BLaER1 (cell line): ENCODE data around the gene RFTN2.
"Not testable (repeated sequence)": the region's sequence is repeated elsewhere in the genome, so short reads cannot be mapped to it uniquely, and the experiment has no call there.

Source experiments
- H3K27ac ChIP-seq: shearing (Covaris generic); formaldehyde crosslinking; 2 replicates; pipeline ENCODE4 v1.8.1; 2022
- H3K27me3 ChIP-seq: shearing (Covaris generic); formaldehyde crosslinking; 2 replicates; pipeline ENCODE4 v1.8.1; 2022
- H3K36me3 ChIP-seq: shearing (Covaris generic); formaldehyde crosslinking; 2 replicates; pipeline ENCODE4 v1.8.1; 2022
- H3K4me1 ChIP-seq: shearing (Covaris generic); formaldehyde crosslinking; 2 replicates; pipeline ENCODE4 v1.8.1; 2022
- H3K4me2 ChIP-seq: shearing (Covaris generic); formaldehyde crosslinking; 2 replicates; pipeline ENCODE4 v1.8.1; 2022
- H3K4me3 ChIP-seq: shearing (Covaris generic); formaldehyde crosslinking; 2 replicates; pipeline ENCODE4 v1.8.1; 2022
- H3K9ac ChIP-seq: shearing (Covaris generic); formaldehyde crosslinking; 2 replicates; pipeline ENCODE4 v1.8.1; 2022
- H3K9me3 ChIP-seq: shearing (Covaris generic); formaldehyde crosslinking; 2 replicates; pipeline ENCODE4 v1.8.1; 2022
- H4K20me1 ChIP-seq: shearing (Covaris generic); formaldehyde crosslinking; 2 replicates; pipeline ENCODE4 v1.8.1; 2022
- Cebpa-rat ChIP-seq: shearing (Covaris generic); IDR thresholded peaks from 2 replicates; pipeline ENCODE4 v1.8.1; 2022

Gene RFTN2

DNA sequence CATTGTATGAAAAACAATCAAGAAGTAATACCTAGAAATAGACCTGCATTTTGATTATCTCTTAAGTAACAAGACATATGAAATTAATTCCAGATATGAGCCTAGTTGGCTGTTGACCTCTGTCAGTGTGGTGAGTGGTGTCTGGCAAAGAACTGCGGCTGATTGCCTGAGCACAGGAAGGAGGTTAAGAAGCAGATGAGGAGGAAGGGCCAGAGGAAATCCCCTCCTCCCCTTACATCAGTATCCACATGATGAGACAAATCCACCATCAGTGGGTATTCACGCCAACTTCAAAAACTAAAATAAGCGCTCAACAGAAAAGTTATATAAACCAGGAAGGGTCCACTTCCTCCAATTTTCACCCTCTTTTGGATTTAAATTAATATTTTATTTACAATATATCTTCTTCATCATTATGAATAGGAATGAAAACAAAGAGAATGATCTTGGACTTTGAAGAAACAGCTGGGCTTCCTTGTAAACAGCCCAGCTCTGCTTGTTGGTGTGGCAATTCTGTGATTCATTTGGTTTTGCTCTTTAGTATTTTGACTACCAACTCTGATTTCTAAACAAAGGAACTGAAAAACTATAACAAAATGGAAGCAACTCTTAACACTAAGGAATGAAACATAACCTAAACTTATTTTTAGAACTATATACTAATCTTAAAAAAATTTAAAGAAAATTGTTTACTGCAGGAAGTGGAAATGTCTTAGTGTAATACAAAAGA lies 27.3 kb downstream of the RFTN2 start:
- Histone ChIP-seq H4K20me1 (no peaks in the 10 kb centered on the region), H3K27ac (no peak overlapping the region), H3K4me3 (no peak overlapping the region), H3K4me2 (no peak overlapping the region), H3K36me3 (no peaks in the 10 kb centered on the region), H3K9ac (no peak overlapping the region), H3K27me3 (no peaks in the 10 kb centered on the region), H3K4me1 (no peaks in the 10 kb centered on the region), H3K9me3 (no peaks in the 10 kb centered on the region)
- no peak for TF ChIP-seq Cebpa-rat

DNA sequence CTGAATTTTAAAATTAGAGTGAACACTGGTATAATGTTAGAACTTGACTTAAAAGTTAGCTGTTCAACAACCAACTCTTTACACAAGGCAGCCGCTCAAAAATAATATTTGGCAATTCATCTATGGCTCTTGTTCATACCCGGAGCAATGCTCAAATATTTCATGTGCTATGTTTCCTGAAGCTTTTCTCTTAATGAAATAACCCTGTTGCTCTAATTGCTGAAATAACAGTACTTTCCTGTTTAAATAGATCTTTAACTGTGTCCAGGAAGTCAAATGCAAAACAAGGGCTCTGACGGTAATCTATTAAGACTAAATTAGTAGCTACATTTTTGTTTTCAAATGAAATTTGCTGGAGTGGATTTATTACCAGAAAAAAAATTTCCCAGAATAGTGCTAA lies 33.7 kb downstream of the RFTN2 start:
- no peaks in the 10 kb centered on the region for H3K27me3 ChIP-seq
- H3K4me2 ChIP-seq: no peak overlapping the region
- H3K36me3 ChIP-seq: no peaks in the 10 kb centered on the region
- H3K9me3 ChIP-seq: no peaks in the 10 kb centered on the region
- H3K27ac ChIP-seq: no peak overlapping the region
- H3K4me1 ChIP-seq: no peaks in the 10 kb centered on the region
- H3K9ac ChIP-seq: no peak overlapping the region
- no peaks in the 10 kb centered on the region for H4K20me1 ChIP-seq
- no peak overlapping the region for H3K4me3 ChIP-seq
- no peak for TF ChIP-seq Cebpa-rat

- not testable (repeated sequence) for H3K9ac ChIP-seq, H3K4me2 ChIP-seq, H3K27me3 ChIP-seq, H3K4me1 ChIP-seq, H3K27ac ChIP-seq, H4K20me1 ChIP-seq, H3K9me3 ChIP-seq, H3K36me3 ChIP-seq, H3K4me3 ChIP-seq
Measured at GRCh38 chr2:197640571-197641122, 34.7 kb downstream of the RFTN2 start.

DNA sequence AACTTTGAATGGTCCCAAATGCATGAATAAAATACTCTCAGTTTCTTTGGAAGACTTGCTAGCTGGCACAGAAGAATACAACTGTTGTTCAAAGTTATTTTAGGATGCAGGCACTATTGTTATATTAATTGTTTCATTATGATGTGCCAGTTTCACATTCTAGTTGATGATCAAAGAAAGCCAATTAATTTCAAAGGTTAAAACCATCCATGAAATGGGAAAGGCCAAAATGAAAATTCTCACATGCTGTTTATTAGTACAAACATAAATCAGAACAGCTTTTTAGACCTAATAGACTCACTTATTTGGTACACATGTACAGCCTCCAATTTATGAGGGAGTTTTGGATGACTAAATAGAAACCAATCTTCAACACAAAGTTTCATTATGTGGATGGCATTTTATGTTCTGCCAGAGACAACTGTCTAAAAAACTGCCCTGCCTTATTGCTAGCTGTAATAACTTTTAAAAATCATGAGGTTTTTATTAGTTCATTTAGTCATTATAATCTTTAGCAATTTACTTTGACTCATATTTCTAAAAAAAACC lies 42.2 kb downstream of the RFTN2 start:
- no peak overlapping the region for H3K9ac ChIP-seq
- H3K27ac ChIP-seq: no peak overlapping the region
- no peak overlapping the region for H3K4me2 ChIP-seq
- H3K9me3 ChIP-seq: peaks cover 7% of the 10 kb centered on the region
- H3K4me3 ChIP-seq: no peak overlapping the region
- no peaks in the 10 kb centered on the region for H3K27me3 ChIP-seq
- H3K4me1 ChIP-seq: no peaks in the 10 kb centered on the region
- H3K36me3 ChIP-seq: no peaks in the 10 kb centered on the region
- H4K20me1 ChIP-seq: no peaks in the 10 kb centered on the region
- no peak for TF ChIP-seq Cebpa-rat

DNA sequence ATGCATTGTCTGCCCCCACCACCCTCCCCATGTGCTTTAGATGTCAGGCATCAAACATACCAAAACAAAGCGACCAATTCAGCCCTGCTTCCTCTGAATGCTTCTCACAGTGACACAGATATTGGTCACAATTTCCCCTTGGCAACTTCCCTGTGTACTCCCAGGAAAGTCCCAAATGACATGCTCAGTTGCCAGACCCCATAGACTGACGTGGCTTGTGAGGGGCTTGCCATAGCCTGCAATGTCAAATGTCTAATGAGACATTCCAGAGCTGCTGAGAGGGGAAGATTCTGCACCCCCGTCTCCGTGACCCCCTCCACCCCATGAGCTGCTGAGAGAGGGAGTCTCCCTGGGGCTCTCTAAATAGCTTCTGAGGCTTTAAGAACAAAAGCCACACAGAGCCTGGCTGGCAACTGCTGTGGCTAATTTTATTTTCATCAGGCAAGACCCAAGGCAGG lies 47.3 kb downstream of the RFTN2 start:
- H3K4me1 ChIP-seq: no peaks in the 10 kb centered on the region
- H3K9me3 ChIP-seq: peaks cover 7% of the 10 kb centered on the region
- no peak for TF ChIP-seq Cebpa-rat
- H3K27ac ChIP-seq: no peak overlapping the region
- H3K4me3 ChIP-seq: no peak overlapping the region
- no peaks in the 10 kb centered on the region for H3K36me3 ChIP-seq
- no peak overlapping the region for H3K4me2 ChIP-seq
- H3K9ac ChIP-seq: no peak overlapping the region
- H4K20me1 ChIP-seq: no peaks in the 10 kb centered on the region
- H3K27me3 ChIP-seq: no peaks in the 10 kb centered on the region

GRCh38 chr2:197626965-197627625 lies 48.3 kb downstream of the RFTN2 start:
- Histone ChIP-seq H3K27ac (no peak overlapping the region), H3K9ac (no peak overlapping the region), H3K36me3 (no peaks in the 10 kb centered on the region), H3K4me1 (no peaks in the 10 kb centered on the region), H4K20me1 (no peaks in the 10 kb centered on the region), H3K4me3 (no peak overlapping the region), H3K9me3 (0 out of 2 replicates have a peak, but pooled peaks cover 4% of the 10 kb centered on the region), H3K27me3 (no peaks in the 10 kb centered on the region), H3K4me2 (no peak overlapping the region)
- TF ChIP-seq Cebpa-rat: no peak

GRCh38 chr2:197620133-197620532 lies 55.3 kb downstream of the RFTN2 start:
- Histone ChIP-seq H3K4me3 (no peak overlapping the region), H3K9ac (no peak overlapping the region), H3K9me3 (0 out of 2 replicates have a peak, but pooled peaks cover 3% of the 10 kb centered on the region), H3K27ac (no peak overlapping the region), H3K4me1 (no peaks in the 10 kb centered on the region), H3K27me3 (no peaks in the 10 kb centered on the region), H3K36me3 (no peaks in the 10 kb centered on the region), H4K20me1 (no peaks in the 10 kb centered on the region), H3K4me2 (no peak overlapping the region)
- no peak for TF ChIP-seq Cebpa-rat

GRCh38 chr2:197615016-197615652 lies 60.3 kb downstream of the RFTN2 start:
- no peak overlapping the region for H3K4me3 ChIP-seq
- no peaks in the 10 kb centered on the region for H3K4me1 ChIP-seq
- H3K4me2 ChIP-seq: no peak overlapping the region

GRCh38 chr2:197614532-197614931 lies 60.9 kb downstream of the RFTN2 start:
- Histone ChIP-seq H3K27ac (no peak overlapping the region), H3K27me3 (no peaks in the 10 kb centered on the region), H3K4me3 (no peak overlapping the region), H3K4me1 (no peaks in the 10 kb centered on the region), H3K9me3 (0 out of 2 replicates have a peak, but pooled peaks cover 1% of the 10 kb centered on the region), H3K4me2 (no peak overlapping the region), H4K20me1 (no peaks in the 10 kb centered on the region), H3K36me3 (no peaks in the 10 kb centered on the region), H3K9ac (no peak overlapping the region)
- no peak for TF ChIP-seq Cebpa-rat

More at GRCh38 chr2:197615016-197615652, 60.3 kb downstream of the RFTN2 start:
- Histone ChIP-seq H3K9ac (no peak overlapping the region), H3K9me3 (no peaks in the 10 kb centered on the region), H3K36me3 (no peaks in the 10 kb centered on the region), H3K27ac (no peak overlapping the region), H3K27me3 (no peaks in the 10 kb centered on the region), H4K20me1 (no peaks in the 10 kb centered on the region)
- TF ChIP-seq Cebpa-rat: no peak
